ACHN (cell line): ENCODE measurements around the gene PHF11.

Experiments
- DNase-seq: peaks from one replicate; pipeline ENCODE4 v3.0.0-alpha.2; 2015
- in situ Hi-C: cut with HindIII; loops from 2 replicates; pipeline ENCODE4 v1.10.0; 2017; ENCODE audit warnings: low sequenced_read_pairs, low pct_ligation_motif_present, low pct_unique_long_range_greater_than_20kb

Gene PHF11

DNA sequence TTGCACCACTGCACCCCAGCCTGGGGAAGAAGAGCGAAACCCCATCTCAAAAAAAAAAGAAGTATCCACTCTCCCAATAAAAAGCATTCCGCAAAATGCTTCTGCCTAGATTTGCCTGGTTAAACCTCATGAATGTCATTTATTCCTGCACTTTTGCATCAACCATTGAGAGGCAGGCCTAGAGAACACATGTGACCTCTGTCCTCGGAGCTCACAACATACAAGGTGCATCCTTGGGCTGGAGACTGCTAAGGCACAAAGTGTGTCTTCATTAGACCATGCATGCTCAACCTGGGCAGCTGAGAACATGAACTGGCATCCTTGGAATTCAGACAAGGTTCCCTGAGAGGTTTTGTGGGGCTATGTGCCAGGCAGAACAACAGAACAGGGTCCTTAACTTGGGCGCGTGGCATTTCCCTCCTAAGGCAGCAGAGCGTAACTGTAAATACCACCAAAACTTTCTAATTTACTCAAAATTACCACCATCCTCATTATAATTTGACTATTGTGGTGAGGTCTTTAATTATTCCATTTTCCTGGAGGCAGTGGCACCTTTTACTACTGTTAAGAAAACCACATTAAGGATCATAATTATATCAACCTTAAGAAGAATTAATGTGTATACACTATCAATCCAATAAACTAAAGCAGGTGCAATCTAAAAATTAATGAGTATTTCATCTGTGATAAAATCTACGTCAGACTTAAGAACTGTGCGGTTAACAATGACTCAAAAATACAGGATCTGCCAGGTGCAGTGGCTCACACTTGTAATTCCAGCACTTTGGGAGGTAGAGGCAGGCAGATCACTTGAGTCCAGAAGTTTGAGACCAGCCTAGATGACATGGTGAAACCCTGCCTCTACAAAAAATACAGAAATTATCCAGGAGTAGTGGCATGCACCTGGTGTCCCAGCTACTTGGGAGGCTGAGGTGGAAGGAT lies 75.8 kb downstream of the PHF11 start:
- in situ Hi-C loops: no loop called here

More for the DNA sequence above, 75.8 kb downstream of the PHF11 start:
- DNase-seq: no peak
